ENCODE results near the gene TMPRSS15. TPM values are rescaled to one million over a fixed set of nuclear protein-coding genes. Genes with fewer than 3 reads are reported as not detected.

TMPRSS15 gene
- total and polyA plus RNA-seq, 4 donors: not detected

- no peaks in the 10 kb centered on the region for H3K27me3 ChIP-seq (ENCODE audit: control insufficient read depth in 4 of 4, insufficient read depth in 4 of 4, low read length in 3 of 4)
- whole genome bisulfite sequencing: 37% methylated on average over 1 of the region's 1 CpG
- H3K4me3 ChIP-seq (ENCODE audit: low read depth in 1 of 3, low read length in 3 of 3): no peak overlapping the region
- TF ChIP-seq CTCF (IDR thresholded peaks at IDR 0.05; ENCODE audit: low read depth, low read length, missing input control) (no peak), HNF4A (conservative IDR thresholded peaks at IDR 0.05) (no peak), TAF1 (conservative IDR thresholded peaks at IDR 0.05) (no peak), FOXA2 (IDR thresholded peaks at IDR 0.05) (no peak), SP1 (IDR thresholded peaks at IDR 0.05) (no peak), NR2F2 (IDR thresholded peaks at IDR 0.05) (no peak)
- TF ChIP-seq, protein P1, sequence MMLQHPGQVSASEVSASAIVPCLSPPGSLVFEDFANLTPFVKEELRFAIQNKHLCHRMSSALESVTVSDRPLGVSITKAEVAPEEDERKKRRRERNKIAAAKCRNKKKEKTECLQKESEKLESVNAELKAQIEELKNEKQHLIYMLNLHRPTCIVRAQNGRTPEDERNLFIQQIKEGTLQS (IDR thresholded peaks at IDR 0.05): no peak
- H3K9me3 ChIP-seq (ENCODE audit: control insufficient read depth in 4 of 4, low read length in 3 of 4): peaks cover 0 to 5% (median 1%) of the 10 kb centered on the region in 4 donors
- H3K9ac ChIP-seq (ENCODE audit: low read depth in 1 of 2, low read length in 2 of 2): no peak overlapping the region
- H3K4me1 ChIP-seq (ENCODE audit: control insufficient read depth in 4 of 4, insufficient read depth in 4 of 4, low read length in 3 of 4): no peaks in the 10 kb centered on the region
- H3K27ac ChIP-seq (ENCODE audit: low read depth in 1 of 2, low read length in 2 of 2): no peak overlapping the region
- H3K36me3 ChIP-seq (ENCODE audit: control insufficient read depth in 4 of 4, insufficient read depth in 3 of 4, low read depth in 1 of 4, low read length in 3 of 4): no peaks in the 10 kb centered on the region
- no peak for DNase-seq (ENCODE audit: low spot score)
Observed at GRCh38 chr21:18222346-18222745, 181.2 kb downstream of the TMPRSS15 start.

- no peak for TF ChIP-seq HNF4G (IDR thresholded peaks at IDR 0.05)
- no peaks in the 10 kb centered on the region for H3K4me1 ChIP-seq (ENCODE audit: control insufficient read depth in 4 of 4, insufficient read depth in 4 of 4, low read length in 3 of 4)
- no peak overlapping the region for H3K27ac ChIP-seq (ENCODE audit: low read depth in 1 of 2, low read length in 2 of 2)
- no peaks in the 10 kb centered on the region for H3K27me3 ChIP-seq (ENCODE audit: control insufficient read depth in 4 of 4, insufficient read depth in 4 of 4, low read length in 3 of 4)
- peaks cover 0 to 5% (median 1%) of the 10 kb centered on the region in 4 donors for H3K9me3 ChIP-seq (ENCODE audit: control insufficient read depth in 4 of 4, low read length in 3 of 4)
- H3K4me3 ChIP-seq (ENCODE audit: low read depth in 1 of 3, low read length in 3 of 3): no peak overlapping the region
- DNase-seq (ENCODE audit: low spot score): no peak
- no peak overlapping the region for H3K9ac ChIP-seq (ENCODE audit: low read depth in 1 of 2, low read length in 2 of 2)
- H3K36me3 ChIP-seq (ENCODE audit: control insufficient read depth in 4 of 4, insufficient read depth in 3 of 4, low read depth in 1 of 4, low read length in 3 of 4): no peaks in the 10 kb centered on the region
Observed at GRCh38 chr21:18220498-18220897, 183.1 kb downstream of the TMPRSS15 start.

Other genes with a start within 250 kb of the TMPRSS15 start
- not detected for gene CHODL, start 159.0 kb downstream of the TMPRSS15 start, total RNA-seq
- gene CHODL, start 159.0 kb downstream of the TMPRSS15 start, polyA plus RNA-seq: under 1 TPM in 1 of 2 donors, not detected in 1; 0.22 TPM